ENCODE results near the gene CARF. TPM values are rescaled to one million over a fixed set of nuclear protein-coding genes. Genes with fewer than 3 reads are reported as not detected.

CARF gene
- total and polyA plus RNA-seq, 2 of the 13 experiments (the other 11 are each of a cell fraction or from before 2014, with no cell fraction given) = 3.0 to 5.4 TPM

DNA sequence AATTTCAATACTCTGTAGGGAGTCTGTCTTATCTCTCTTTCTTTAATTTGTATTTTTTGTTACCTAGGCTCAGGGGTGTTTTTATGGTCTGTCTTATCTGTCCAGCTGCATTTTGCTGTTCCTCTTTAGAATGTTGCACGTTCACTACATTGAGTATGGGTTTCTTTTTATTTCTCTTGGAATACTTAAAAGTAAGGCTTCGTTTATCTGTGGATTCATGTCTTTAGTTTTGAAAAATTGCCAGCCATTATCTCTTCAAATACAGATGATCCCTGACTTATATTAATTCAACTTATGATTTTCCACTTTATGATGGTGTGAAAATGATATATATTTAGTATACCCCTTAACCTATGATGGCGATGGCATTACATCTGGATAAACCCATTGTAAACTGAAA lies 26.9 kb downstream of the CARF start:
- no peak overlapping the region for H3K9ac ChIP-seq (ENCODE audit: insufficient read depth, low read depth, low read length)
- BruUV-seq (replicated peaks) = no TSS peak
- ATAC-seq (no peak), FAIRE-seq (no peak), DNase-seq (ENCODE audit: low spot score) (no peak)
- no peak overlapping the region for H3K27ac ChIP-seq (ENCODE audit: extremely low read length, insufficient read depth, low read length)
- WGBS (ENCODE audit: low lambda C conversion rate) = 91% methylated on average over 3 of the region's 3 CpGs
- H3K4me2 ChIP-seq (ENCODE audit: low read depth, low read length) = no peak overlapping the region
- H3K36me3 ChIP-seq (replicated peaks in 1 of 2; ENCODE audit: control insufficient read depth in 1 of 2, insufficient read depth in 2 of 2, low read length in 2 of 2) = no peaks in the 10 kb centered on the region
- no peaks in the 10 kb centered on the region for H3K4me1 ChIP-seq (ENCODE audit: insufficient read depth, low read length)
- POLR2A ChIA-PET = no interaction called here
- H3K27me3 ChIP-seq (ENCODE audit: control insufficient read depth in 1 of 2, insufficient read depth in 2 of 2, low read length in 2 of 2) = no peaks in the 10 kb centered on the region
- intact Hi-C loops (cut with micrococcal nuclease; ENCODE audit: unreplicated experiment) = no loop called here
- no peaks in the 10 kb centered on the region for H4K20me1 ChIP-seq (ENCODE audit: insufficient read depth, low read length)
- H3K79me2 ChIP-seq (ENCODE audit: insufficient read depth, low read length) = no peaks in the 10 kb centered on the region
- H3K4me3 ChIP-seq (replicated peaks in 1 of 3; ENCODE audit: insufficient read depth in 1 of 3, low read depth in 2 of 3, low read length in 3 of 3) = no peak overlapping the region
- H2AFZ ChIP-seq (ENCODE audit: low read length) = no peak overlapping the region
- in situ Hi-C loops (cut with HindIII; ENCODE audit: extremely low pct_ligation_motif_present, low pct_unique_long_range_greater_than_20kb) = no loop called here
- no peaks in the 10 kb centered on the region for H3K9me3 ChIP-seq (ENCODE audit: low read length)
- CTCF ChIA-PET (ENCODE audit: low intra/inter-chr PET ratio, low total read pairs) = no interaction called here
- TF ChIP-seq, protein P1, sequence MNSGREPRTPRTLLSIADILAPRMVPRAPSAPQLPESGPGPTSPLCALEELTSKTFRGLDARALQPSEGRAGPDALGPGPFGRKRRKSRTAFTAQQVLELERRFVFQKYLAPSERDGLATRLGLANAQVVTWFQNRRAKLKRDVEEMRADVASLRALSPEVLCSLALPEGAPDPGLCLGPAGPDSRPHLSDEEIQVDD (CRISPR knock-in tag; IDR thresholded peaks at IDR 0.05; ENCODE audit: borderline replicate concordance) = no peak
- TF ChIP-seq, protein P2, sequence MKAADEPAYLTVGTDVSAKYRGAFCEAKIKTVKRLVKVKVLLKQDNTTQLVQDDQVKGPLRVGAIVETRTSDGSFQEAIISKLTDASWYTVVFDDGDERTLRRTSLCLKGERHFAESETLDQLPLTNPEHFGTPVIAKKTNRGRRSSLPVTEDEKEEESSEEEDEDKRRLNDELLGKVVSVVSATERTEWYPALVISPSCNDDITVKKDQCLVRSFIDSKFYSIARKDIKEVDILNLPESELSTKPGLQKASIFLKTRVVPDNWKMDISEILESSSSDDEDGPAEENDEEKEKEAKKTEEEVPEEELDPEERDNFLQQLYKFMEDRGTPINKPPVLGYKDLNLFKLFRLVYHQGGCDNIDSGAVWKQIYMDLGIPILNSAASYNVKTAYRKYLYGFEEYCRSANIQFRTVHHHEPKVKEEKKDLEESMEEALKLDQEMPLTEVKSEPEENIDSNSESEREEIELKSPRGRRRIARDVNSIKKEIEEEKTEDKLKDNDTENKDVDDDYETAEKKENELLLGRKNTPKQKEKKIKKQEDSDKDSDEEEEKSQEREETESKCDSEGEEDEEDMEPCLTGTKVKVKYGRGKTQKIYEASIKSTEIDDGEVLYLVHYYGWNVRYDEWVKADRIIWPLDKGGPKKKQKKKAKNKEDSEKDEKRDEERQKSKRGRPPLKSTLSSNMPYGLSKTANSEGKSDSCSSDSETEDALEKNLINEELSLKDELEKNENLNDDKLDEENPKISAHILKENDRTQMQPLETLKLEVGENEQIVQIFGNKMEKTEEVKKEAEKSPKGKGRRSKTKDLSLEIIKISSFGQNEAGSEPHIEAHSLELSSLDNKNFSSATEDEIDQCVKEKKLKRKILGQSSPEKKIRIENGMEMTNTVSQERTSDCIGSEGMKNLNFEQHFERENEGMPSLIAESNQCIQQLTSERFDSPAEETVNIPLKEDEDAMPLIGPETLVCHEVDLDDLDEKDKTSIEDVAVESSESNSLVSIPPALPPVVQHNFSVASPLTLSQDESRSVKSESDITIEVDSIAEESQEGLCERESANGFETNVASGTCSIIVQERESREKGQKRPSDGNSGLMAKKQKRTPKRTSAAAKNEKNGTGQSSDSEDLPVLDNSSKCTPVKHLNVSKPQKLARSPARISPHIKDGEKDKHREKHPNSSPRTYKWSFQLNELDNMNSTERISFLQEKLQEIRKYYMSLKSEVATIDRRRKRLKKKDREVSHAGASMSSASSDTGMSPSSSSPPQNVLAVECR (CRISPR knock-in tag; IDR thresholded peaks at IDR 0.05; ENCODE audit: borderline replicate concordance) = no peak
- TF ChIP-seq ZNF256 (CRISPR knock-in tag; conservative IDR thresholded peaks at IDR 0.05) = no peak
- TF ChIP-seq, protein P3, sequence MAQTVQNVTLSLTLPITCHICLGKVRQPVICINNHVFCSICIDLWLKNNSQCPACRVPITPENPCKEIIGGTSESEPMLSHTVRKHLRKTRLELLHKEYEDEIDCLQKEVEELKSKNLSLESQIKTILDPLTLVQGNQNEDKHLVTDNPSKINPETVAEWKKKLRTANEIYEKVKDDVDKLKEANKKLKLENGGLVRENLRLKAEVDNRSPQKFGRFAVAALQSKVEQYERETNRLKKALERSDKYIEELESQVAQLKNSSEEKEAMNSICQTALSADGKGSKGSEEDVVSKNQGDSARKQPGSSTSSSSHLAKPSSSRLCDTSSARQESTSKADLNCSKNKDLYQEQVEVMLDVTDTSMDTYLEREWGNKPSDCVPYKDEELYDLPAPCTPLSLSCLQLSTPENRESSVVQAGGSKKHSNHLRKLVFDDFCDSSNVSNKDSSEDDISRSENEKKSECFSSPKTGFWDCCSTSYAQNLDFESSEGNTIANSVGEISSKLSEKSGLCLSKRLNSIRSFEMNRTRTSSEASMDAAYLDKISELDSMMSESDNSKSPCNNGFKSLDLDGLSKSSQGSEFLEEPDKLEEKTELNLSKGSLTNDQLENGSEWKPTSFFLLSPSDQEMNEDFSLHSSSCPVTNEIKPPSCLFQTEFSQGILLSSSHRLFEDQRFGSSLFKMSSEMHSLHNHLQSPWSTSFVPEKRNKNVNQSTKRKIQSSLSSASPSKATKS (CRISPR knock-in tag; IDR thresholded peaks at IDR 0.05) = no peak
- TF ChIP-seq, protein P4, sequence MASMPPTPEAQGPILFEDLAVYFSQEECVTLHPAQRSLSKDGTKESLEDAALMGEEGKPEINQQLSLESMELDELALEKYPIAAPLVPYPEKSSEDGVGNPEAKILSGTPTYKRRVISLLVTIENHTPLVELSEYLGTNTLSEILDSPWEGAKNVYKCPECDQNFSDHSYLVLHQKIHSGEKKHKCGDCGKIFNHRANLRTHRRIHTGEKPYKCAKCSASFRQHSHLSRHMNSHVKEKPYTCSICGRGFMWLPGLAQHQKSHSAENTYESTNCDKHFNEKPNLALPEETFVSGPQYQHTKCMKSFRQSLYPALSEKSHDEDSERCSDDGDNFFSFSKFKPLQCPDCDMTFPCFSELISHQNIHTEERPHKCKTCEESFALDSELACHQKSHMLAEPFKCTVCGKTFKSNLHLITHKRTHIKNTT (CRISPR knock-in tag; IDR thresholded peaks at IDR 0.05) = no peak
- no peak for TF ChIP-seq RFX1 (IDR thresholded peaks at IDR 0.05)
- TF ChIP-seq, protein P5, sequence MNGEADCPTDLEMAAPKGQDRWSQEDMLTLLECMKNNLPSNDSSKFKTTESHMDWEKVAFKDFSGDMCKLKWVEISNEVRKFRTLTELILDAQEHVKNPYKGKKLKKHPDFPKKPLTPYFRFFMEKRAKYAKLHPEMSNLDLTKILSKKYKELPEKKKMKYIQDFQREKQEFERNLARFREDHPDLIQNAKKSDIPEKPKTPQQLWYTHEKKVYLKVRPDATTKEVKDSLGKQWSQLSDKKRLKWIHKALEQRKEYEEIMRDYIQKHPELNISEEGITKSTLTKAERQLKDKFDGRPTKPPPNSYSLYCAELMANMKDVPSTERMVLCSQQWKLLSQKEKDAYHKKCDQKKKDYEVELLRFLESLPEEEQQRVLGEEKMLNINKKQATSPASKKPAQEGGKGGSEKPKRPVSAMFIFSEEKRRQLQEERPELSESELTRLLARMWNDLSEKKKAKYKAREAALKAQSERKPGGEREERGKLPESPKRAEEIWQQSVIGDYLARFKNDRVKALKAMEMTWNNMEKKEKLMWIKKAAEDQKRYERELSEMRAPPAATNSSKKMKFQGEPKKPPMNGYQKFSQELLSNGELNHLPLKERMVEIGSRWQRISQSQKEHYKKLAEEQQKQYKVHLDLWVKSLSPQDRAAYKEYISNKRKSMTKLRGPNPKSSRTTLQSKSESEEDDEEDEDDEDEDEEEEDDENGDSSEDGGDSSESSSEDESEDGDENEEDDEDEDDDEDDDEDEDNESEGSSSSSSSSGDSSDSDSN (CRISPR knock-in tag; IDR thresholded peaks at IDR 0.05) = no peak
- TF ChIP-seq HMGA1 (CRISPR knock-in tag; conservative IDR thresholded peaks at IDR 0.05) = no peak
- no peak for TF ChIP-seq JUN (CRISPR knock-in tag; IDR thresholded peaks at IDR 0.05)

All from HepG2 (cell line).